CD4-positive, alpha-beta T cell (primary cell): ENCODE results near the gene DSCAML1. TPM values are rescaled to one million over a fixed set of nuclear protein-coding genes. Genes with fewer than 3 reads are reported as not detected.

Experiments used
- ATAC-seq: fragments of 200-7000 bp; cut with Tn5 transposase; one replicate; pipeline ENCODE4 v1.10.0; 2022; ENCODE audit warnings: mild to moderate bottlenecking; ENCODE audit not compliant: poor library complexity
- CTCF ChIA-PET: fragments of 350-600 bp; sonication (Branson Sonifier 250); formaldehyde crosslinking; loops from one replicate; lab custom pipeline; 2021; ENCODE audit warnings: antibody characterized with exemption, inconsistent platforms; lab: Charles Lee
- POLR2A ChIA-PET: fragments of 350-600 bp; sonication (Branson Sonifier 250); formaldehyde crosslinking; loops from one replicate; lab custom pipeline; 2021; ENCODE audit warnings: antibody characterized with exemption, inconsistent platforms; lab: Charles Lee
- DNase-seq, 14 experiments: peaks; one replicate each; pipeline ENCODE4 v3.0.0-alpha.2; 2013 to 2020; ENCODE audit warnings: mixed read lengths in 2 of 14
- H3K27ac ChIP-seq, 2 donors: one replicate each; pipeline versions ENCODE4 v1.5.1 to v1.7.0; 2013; ENCODE audit warnings: low read length in 2 of 2, low read depth in 1 of 2, mild to moderate bottlenecking in 1 of 2
- H3K27me3 ChIP-seq, 2 experiments: 1 replicate in 1 of 2; 2 replicates in 1 of 2; pipeline versions ENCODE4 v1.6.1 to v1.7.0; 2013; ENCODE audit warnings: low read length in 2 of 2, control low read depth in 1 of 2, mild to moderate bottlenecking in 1 of 2, moderate library complexity in 1 of 2; ENCODE audit not compliant: insufficient read depth in 2 of 2, control insufficient read depth in 1 of 2
- H3K36me3 ChIP-seq: one replicate; pipeline ENCODE4 v1.6.1; 2013; ENCODE audit warnings: low read length, control low read depth; ENCODE audit not compliant: insufficient read depth
- H3K4me1 ChIP-seq: one replicate; pipeline ENCODE4 v1.6.1; 2013; ENCODE audit warnings: low read length, control low read depth; ENCODE audit not compliant: insufficient read depth
- H3K4me3 ChIP-seq: one replicate; pipeline ENCODE4 v1.5.1; 2013; ENCODE audit warnings: mild to moderate bottlenecking, low read length, moderate library complexity
- H3K9me3 ChIP-seq, 2 experiments: 1 replicate in 1 of 2; 2 replicates in 1 of 2; pipeline versions ENCODE4 v1.6.1 to v1.7.0; 2013; ENCODE audit warnings: low read length in 2 of 2, mild to moderate bottlenecking in 2 of 2, control low read depth in 1 of 2, moderate library complexity in 1 of 2; ENCODE audit not compliant: control insufficient read depth in 1 of 2, insufficient read depth in 1 of 2
- H3K27ac Mint-ChIP-seq: one replicate; pipeline ENCODE4 v1.8.0; 2020; ENCODE audit warnings: mixed read lengths
- H3K27me3 Mint-ChIP-seq: one replicate; pipeline ENCODE4 v1.8.0; 2021; ENCODE audit warnings: mixed read lengths
- H3K36me3 Mint-ChIP-seq: one replicate; pipeline ENCODE4 v1.8.0; 2021; ENCODE audit warnings: low read depth, mixed read lengths
- H3K4me1 Mint-ChIP-seq: one replicate; pipeline ENCODE4 v1.8.0; 2021; ENCODE audit warnings: low read depth, mixed read lengths
- H3K4me3 Mint-ChIP-seq: one replicate; pipeline ENCODE4 v1.8.0; 2020; ENCODE audit warnings: mild to moderate bottlenecking, mixed read lengths
- H3K9me3 Mint-ChIP-seq: one replicate; pipeline ENCODE4 v1.8.0; 2020; ENCODE audit warnings: mixed read lengths
- CTCF ChIP-seq: fragments of 200-600 bp; IDR thresholded peaks from one replicate; pipeline ENCODE4 v1.8.0; 2022; ENCODE audit warnings: antibody characterized with exemption, mild to moderate bottlenecking
- intact Hi-C, 2 experiments: fragments of 100-400 bp; cut with DNase I in 1 of 2; cut with micrococcal nuclease in 1 of 2; formaldehyde crosslinking; loops; one replicate each; pipeline versions ENCODE4 v1.15.1 to v1.9.0; 2023 to 2025; cut with DNase I, micrococcal nuclease
- total RNA-seq, 174 experiments: library from RNA in 2 of 174; stranded (reverse) in 2 of 174; gene quantifications; one replicate each; pipeline ENCODE4 v1.2.3 and lab custom pipeline; 2021 to 2026

The DSCAML1 gene
- total RNA-seq, 2 experiments from 2014 or later, result 0.22 to 0.61 TPM

GRCh38 chr11:117744471-117745150 lies 52.4 kb downstream of the DSCAML1 start:
- Mint-ChIP-seq H3K27me3 (peaks cover 35% of the 10 kb centered on the region), H3K9me3 (no peaks in the 10 kb centered on the region), H3K4me1 (no peaks in the 10 kb centered on the region), H3K4me3 (no peak overlapping the region), H3K27ac (no peak overlapping the region), H3K36me3 (no peaks in the 10 kb centered on the region)
- Histone ChIP-seq H3K9me3 (peaks cover 0 to 3% of the 10 kb centered on the region in 2 experiments), H3K4me3 (no peak overlapping the region), H3K27ac (no peak overlapping the region), H3K27me3 (peaks cover 0 to 6% of the 10 kb centered on the region in 2 experiments), H3K4me1 (no peaks in the 10 kb centered on the region), H3K36me3 (no peaks in the 10 kb centered on the region)
- CTCF ChIA-PET, result no interaction called here
- POLR2A ChIA-PET, result no interaction called here
- intact Hi-C loops, result no loop called here
- ATAC-seq, result no peak
- no peak for DNase-seq
- TF ChIP-seq CTCF, result no peak

DNA sequence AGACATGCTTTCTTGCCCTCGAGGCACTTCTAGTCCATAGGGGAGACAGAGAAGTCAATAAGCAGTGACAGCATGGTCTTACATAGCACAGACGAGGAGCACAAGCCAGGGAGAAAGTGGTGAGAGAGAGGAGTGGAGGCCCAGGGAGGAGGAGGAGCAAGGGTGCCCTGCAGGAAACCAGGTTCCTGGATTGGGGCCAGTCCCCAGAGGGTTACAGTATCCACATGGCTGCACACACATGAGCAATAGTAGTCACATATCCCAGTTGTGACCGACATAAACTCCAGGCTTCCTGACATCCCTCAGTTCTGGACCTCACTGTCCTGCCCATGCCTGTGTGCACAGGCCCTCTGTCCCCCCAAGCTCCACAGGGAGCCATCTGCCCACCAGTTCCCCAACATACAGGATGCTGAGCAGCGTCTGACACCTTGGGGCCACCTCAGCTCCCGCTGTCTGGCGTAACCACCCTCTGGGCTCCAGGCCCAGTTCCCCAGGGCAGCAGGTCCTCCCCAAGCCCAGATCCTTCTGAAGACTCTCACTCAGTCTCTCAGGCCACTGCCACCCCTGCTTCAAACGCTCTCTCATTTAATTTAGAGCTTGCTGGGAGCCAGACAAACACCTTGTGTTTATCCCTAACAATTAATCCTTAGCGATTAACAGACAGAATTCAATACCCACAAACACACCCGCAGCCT lies 53.7 kb downstream of the DSCAML1 start:
- ATAC-seq, result no peak
- TF ChIP-seq CTCF, result no peak
- Histone ChIP-seq H3K27me3 (peaks cover 0 to 9% of the 10 kb centered on the region in 2 experiments), H3K4me1 (no peaks in the 10 kb centered on the region), H3K9me3 (peaks cover 0 to 3% of the 10 kb centered on the region in 2 experiments), H3K36me3 (no peaks in the 10 kb centered on the region), H3K27ac (no peak overlapping the region), H3K4me3 (no peak overlapping the region)
- Mint-ChIP-seq H3K36me3 (no peaks in the 10 kb centered on the region), H3K27ac (no peak overlapping the region), H3K9me3 (no peaks in the 10 kb centered on the region), H3K4me3 (no peak overlapping the region), H3K27me3 (peaks cover 45% of the 10 kb centered on the region), H3K4me1 (no peaks in the 10 kb centered on the region)
- intact Hi-C loops, result no loop called here
- ChIA-PET POLR2A (no interaction called here), CTCF (no interaction called here)
- DNase-seq, result no peak

- Histone ChIP-seq H3K27me3 (peaks cover 0 to 7% of the 10 kb centered on the region in 2 experiments), H3K27ac (no peak overlapping the region), H3K9me3 (peaks cover 0 to 3% of the 10 kb centered on the region in 2 experiments), H3K4me3 (no peak overlapping the region), H3K4me1 (no peaks in the 10 kb centered on the region), H3K36me3 (no peaks in the 10 kb centered on the region)
- ATAC-seq (no peak), DNase-seq (no peak)
- ChIA-PET CTCF (no interaction called here), POLR2A (no interaction called here)
- no peaks in the 10 kb centered on the region for H3K36me3 Mint-ChIP-seq
- intact Hi-C loops, result no loop called here
- H3K27me3 Mint-ChIP-seq, result peaks cover 44% of the 10 kb centered on the region
- no peaks in the 10 kb centered on the region for H3K9me3 Mint-ChIP-seq
- H3K4me3 Mint-ChIP-seq, result no peak overlapping the region
- H3K27ac Mint-ChIP-seq, result no peak overlapping the region
- H3K4me1 Mint-ChIP-seq, result no peaks in the 10 kb centered on the region
- TF ChIP-seq CTCF, result no peak
These were observed 58.6 kb downstream of the DSCAML1 start for GRCh38 chr11:117738246-117738957.
